Mesenchymal stem cell (in vitro differentiated cells and primary cell): ENCODE results near the gene AKAP3.

Experiments used
- DNase-seq: peaks from one replicate; pipeline ENCODE4 v3.0.0-alpha.2; 2013
- H2AFZ ChIP-seq: one replicate; pipeline ENCODE4 v1.6.1; 2013; ENCODE audit warnings: low read depth, mild to moderate bottlenecking, control low read depth, inconsistent platforms, low read length, moderate library complexity
- H2AK5ac ChIP-seq: 2 replicates; pipeline ENCODE4 v1.6.1; 2013; ENCODE audit warnings: low read length, moderate library complexity, mild to moderate bottlenecking, inconsistent platforms; ENCODE audit not compliant: severe bottlenecking
- H2BK120ac ChIP-seq: one replicate; pipeline ENCODE4 v1.6.1; 2013; ENCODE audit warnings: low read depth, mild to moderate bottlenecking, inconsistent platforms, low read length, moderate library complexity
- H2BK12ac ChIP-seq, 2 experiments: one replicate each; pipeline ENCODE4 v1.6.1; 2013; ENCODE audit warnings: inconsistent platforms in 2 of 2, low read length in 2 of 2, mild to moderate bottlenecking in 2 of 2, moderate library complexity in 2 of 2, control low read depth in 1 of 2
- H2BK15ac ChIP-seq: one replicate; pipeline ENCODE4 v1.6.1; 2013; ENCODE audit warnings: mild to moderate bottlenecking, low read depth, inconsistent platforms; ENCODE audit not compliant: poor library complexity, severe bottlenecking
- H2BK5ac ChIP-seq: 2 replicates; pipeline ENCODE4 v1.6.1; 2013; ENCODE audit warnings: low read depth, mild to moderate bottlenecking, low read length, control low read depth, inconsistent platforms; ENCODE audit not compliant: poor library complexity, severe bottlenecking
- H3K14ac ChIP-seq, 2 experiments: one replicate each; pipeline ENCODE4 v1.6.1; 2013; ENCODE audit warnings: inconsistent platforms in 2 of 2, low read length in 2 of 2, control low read depth in 1 of 2, mild to moderate bottlenecking in 1 of 2, moderate library complexity in 1 of 2
- H3K18ac ChIP-seq, 2 experiments: one replicate each; pipeline ENCODE4 v1.6.1; 2013; ENCODE audit warnings: inconsistent platforms in 2 of 2, low read length in 2 of 2, control low read depth in 1 of 2, low read depth in 1 of 2, mild to moderate bottlenecking in 1 of 2
- H3K23ac ChIP-seq, 2 experiments: one replicate each; pipeline ENCODE4 v1.6.1; 2013; ENCODE audit warnings: inconsistent platforms in 2 of 2, low read length in 2 of 2, mild to moderate bottlenecking in 2 of 2, moderate library complexity in 2 of 2, control low read depth in 1 of 2
- H3K27ac ChIP-seq: 2 replicates; pipeline ENCODE4 v1.5.1; 2013; ENCODE audit warnings: mild to moderate bottlenecking, moderate library complexity, low read length, control low read depth, inconsistent platforms; ENCODE audit not compliant: poor library complexity, severe bottlenecking
- H3K27me3 ChIP-seq, 2 experiments: 2 replicates each; pipeline versions ENCODE4 v1.6.1 to v1.7.0; 2013; ENCODE audit warnings: low read length in 2 of 2, mild to moderate bottlenecking in 2 of 2, moderate library complexity in 2 of 2, control low read depth in 1 of 2, inconsistent platforms in 1 of 2; ENCODE audit not compliant: control insufficient read depth in 1 of 2, insufficient read depth in 1 of 2
- H3K36me3 ChIP-seq, 2 experiments: 2 replicates each; pipeline versions ENCODE4 v1.6.1 to v1.7.0; 2013; ENCODE audit warnings: low read length in 2 of 2, control low read depth in 1 of 2, inconsistent platforms in 1 of 2, low read depth in 1 of 2, mild to moderate bottlenecking in 1 of 2; ENCODE audit not compliant: insufficient read depth in 2 of 2, control insufficient read depth in 1 of 2
- H3K4ac ChIP-seq, 2 experiments: one replicate each; pipeline ENCODE4 v1.6.1; 2013; ENCODE audit warnings: inconsistent platforms in 2 of 2, low read length in 2 of 2, mild to moderate bottlenecking in 2 of 2, moderate library complexity in 2 of 2, control low read depth in 1 of 2, low read depth in 1 of 2
- H3K4me1 ChIP-seq: 2 replicates; pipeline ENCODE4 v1.6.1; 2013; ENCODE audit warnings: low read depth, low read length, control low read depth; ENCODE audit not compliant: control insufficient read depth, insufficient read depth
- H3K4me2 ChIP-seq: 2 replicates; pipeline ENCODE4 v1.6.1; 2013; ENCODE audit warnings: low read length, mild to moderate bottlenecking, inconsistent platforms; ENCODE audit not compliant: poor library complexity, severe bottlenecking
- H3K4me3 ChIP-seq, 2 experiments: 2 replicates each; pipeline versions ENCODE4 v1.5.1 to v1.7.0; 2013; ENCODE audit warnings: low read length in 2 of 2, mild to moderate bottlenecking in 2 of 2, control low read depth in 1 of 2, low read depth in 1 of 2; ENCODE audit not compliant: insufficient read depth in 1 of 2
- H3K79me1 ChIP-seq: replicated peaks from 2 replicates; pipeline ENCODE4 v1.6.1; 2013; ENCODE audit warnings: mild to moderate bottlenecking, control low read depth, low read length, inconsistent platforms; ENCODE audit not compliant: poor library complexity, severe bottlenecking
- H3K9ac ChIP-seq: 2 replicates; pipeline ENCODE4 v1.7.0; 2013; ENCODE audit warnings: mild to moderate bottlenecking, low read length, moderate library complexity
- H3K9me3 ChIP-seq: 2 replicates; pipeline ENCODE4 v1.7.0; 2013; ENCODE audit warnings: mild to moderate bottlenecking, low read length; ENCODE audit not compliant: control insufficient read depth
- H4K8ac ChIP-seq: one replicate; pipeline ENCODE4 v1.6.1; 2013; ENCODE audit warnings: inconsistent platforms, mild to moderate bottlenecking, low read length, moderate library complexity
- H4K91ac ChIP-seq: one replicate; pipeline ENCODE4 v1.6.1; 2013; ENCODE audit warnings: mild to moderate bottlenecking, low read length, inconsistent platforms
- WGBS: methylation state at CpG from one replicate; pipeline ENCODE4 v1.1.7; 2013; ENCODE audit warnings: mixed read lengths; 5-methylcytosine and 5-hydroxymethylcytosine counted together

The AKAP3 gene

GRCh38 chr12:4679711-4680110 lies 30.9 kb upstream of the AKAP3 start:
- H3K36me3 ChIP-seq, result peaks cover 8 to 31% of the 10 kb centered on the region in 2 experiments
- H3K23ac ChIP-seq, result no peak overlapping the region
- no peak overlapping the region for H2BK15ac ChIP-seq
- H3K4ac ChIP-seq, result no peak overlapping the region
- peak overlapping the region; percentile 48 for H2BK5ac ChIP-seq
- H3K14ac ChIP-seq, result no peak overlapping the region
- H3K4me2 ChIP-seq, result no peak overlapping the region
- no peak overlapping the region for H2AK5ac ChIP-seq
- no peak overlapping the region for H4K91ac ChIP-seq
- H3K27me3 ChIP-seq, result no peaks in the 10 kb centered on the region
- H2AFZ ChIP-seq, result no peak overlapping the region
- no peak overlapping the region for H3K27ac ChIP-seq
- no peak overlapping the region for H2BK120ac ChIP-seq
- H2BK12ac ChIP-seq, result no peak overlapping the region
- H3K9ac ChIP-seq, result no peak overlapping the region
- no peak overlapping the region for H3K18ac ChIP-seq
- 88% methylated on average over 2 of the region's 2 CpGs for WGBS
- no peak for DNase-seq
- H3K79me1 ChIP-seq, result peaks cover 5% of the 10 kb centered on the region
- H3K4me3 ChIP-seq, result no peak overlapping the region
- no peaks in the 10 kb centered on the region for H3K9me3 ChIP-seq
- H3K4me1 ChIP-seq, result no peaks in the 10 kb centered on the region
- no peak overlapping the region for H4K8ac ChIP-seq

GRCh38 chr12:4665236-4665635 lies 16.4 kb upstream of the AKAP3 start:
- H3K36me3 ChIP-seq, result peaks cover 17 to 89% of the 10 kb centered on the region in 2 experiments
- no peak overlapping the region for H3K18ac ChIP-seq
- no peak overlapping the region for H2AK5ac ChIP-seq
- H2BK5ac ChIP-seq, result no peak overlapping the region
- 100% methylated on average over 1 of the region's 3 CpGs for WGBS
- no peak overlapping the region for H2BK12ac ChIP-seq
- H3K4ac ChIP-seq, result no peak overlapping the region
- H2BK120ac ChIP-seq, result no peak overlapping the region
- no peak overlapping the region for H3K23ac ChIP-seq
- no peak for DNase-seq
- no peak overlapping the region for H4K8ac ChIP-seq
- H3K14ac ChIP-seq, result no peak overlapping the region
- peaks cover 3% of the 10 kb centered on the region for H3K9me3 ChIP-seq
- H3K4me2 ChIP-seq, result no peak overlapping the region
- no peak overlapping the region for H2AFZ ChIP-seq
- H4K91ac ChIP-seq, result no peak overlapping the region
- H2BK15ac ChIP-seq, result no peak overlapping the region
- H3K9ac ChIP-seq, result no peak overlapping the region
- H3K4me1 ChIP-seq, result no peaks in the 10 kb centered on the region
- peaks cover 16% of the 10 kb centered on the region for H3K79me1 ChIP-seq
- no peak overlapping the region for H3K27ac ChIP-seq
- H3K27me3 ChIP-seq, result no peaks in the 10 kb centered on the region
- no peak overlapping the region for H3K4me3 ChIP-seq

DNA sequence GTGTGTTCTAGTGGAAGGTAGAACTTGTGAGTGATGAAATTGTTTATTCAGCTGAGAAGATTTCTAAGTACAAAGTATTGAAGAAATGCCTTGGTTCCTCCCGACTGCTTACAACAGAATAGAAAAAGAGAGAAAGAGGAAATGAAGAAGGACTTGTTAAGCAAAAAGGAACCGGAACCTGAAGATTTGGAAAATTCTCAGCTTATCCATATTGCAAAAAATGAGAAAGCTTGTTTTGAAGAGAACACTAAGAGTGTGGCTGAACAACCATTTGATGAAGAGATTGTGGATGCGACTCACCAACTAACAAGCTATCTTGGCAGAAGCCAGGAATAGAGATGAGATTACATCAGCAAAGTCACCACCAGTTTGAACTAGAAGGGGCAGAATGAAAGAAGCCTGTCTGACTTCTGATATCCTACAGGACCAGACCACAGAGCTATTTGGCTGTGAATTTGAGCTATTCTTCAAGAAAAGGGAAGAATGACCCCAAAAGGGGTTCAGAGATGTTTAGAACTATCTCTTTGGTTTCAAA lies 15.2 kb upstream of the AKAP3 start:
- H3K79me1 ChIP-seq, result peaks cover 23% of the 10 kb centered on the region
- no peak overlapping the region for H2BK120ac ChIP-seq
- H2BK12ac ChIP-seq, result no peak overlapping the region
- H3K27me3 ChIP-seq, result no peaks in the 10 kb centered on the region
- no peak overlapping the region for H3K27ac ChIP-seq
- H2BK15ac ChIP-seq, result no peak overlapping the region
- H3K36me3 ChIP-seq, result peaks cover 19 to 89% of the 10 kb centered on the region in 2 experiments
- no peak overlapping the region for H2AK5ac ChIP-seq
- H2BK5ac ChIP-seq, result no peak overlapping the region
- peak overlapping the region; percentile 75 for H3K9ac ChIP-seq
- peaks cover 3% of the 10 kb centered on the region for H3K9me3 ChIP-seq
- no peak overlapping the region for H4K8ac ChIP-seq
- H3K4ac ChIP-seq, result no peak overlapping the region
- no peaks in the 10 kb centered on the region for H3K4me1 ChIP-seq
- no peak overlapping the region for H3K4me3 ChIP-seq
- DNase-seq, result peak; percentile 68
- 59% methylated on average over 3 of the region's 3 CpGs for WGBS
- H2AFZ ChIP-seq, result no peak overlapping the region
- H3K18ac ChIP-seq, result no peak overlapping the region
- no peak overlapping the region for H3K23ac ChIP-seq
- H4K91ac ChIP-seq, result no peak overlapping the region
- no peak overlapping the region for H3K14ac ChIP-seq
- H3K4me2 ChIP-seq, result no peak overlapping the region

DNA sequence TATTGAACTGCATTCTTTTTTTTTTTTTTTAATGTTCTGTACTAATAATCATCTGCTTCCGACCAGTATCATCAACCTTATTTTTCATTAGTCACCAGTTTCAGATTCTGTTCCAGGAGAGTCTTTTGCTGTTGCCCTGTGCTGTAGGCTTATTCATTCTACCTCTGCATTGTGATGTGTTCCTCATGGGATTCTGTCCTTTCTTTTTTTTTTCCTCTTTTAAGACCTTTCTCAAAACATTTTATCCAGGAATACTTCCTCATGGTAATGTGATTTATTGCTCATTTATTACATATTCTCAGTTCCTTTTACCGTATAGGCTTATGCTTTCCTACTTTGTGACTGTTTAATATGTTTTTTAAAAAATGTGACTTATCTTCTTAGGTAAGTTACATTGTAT lies 4.8 kb upstream of the AKAP3 start:
- Histone ChIP-seq H3K4ac (no peak overlapping the region), H3K4me2 (no peak overlapping the region), H3K79me1 (peaks cover 19% of the 10 kb centered on the region), H3K9ac (no peak overlapping the region), H3K23ac (no peak overlapping the region), H3K9me3 (no peaks in the 10 kb centered on the region), H2BK12ac (no peak overlapping the region), H2BK120ac (no peak overlapping the region), H3K27me3 (no peaks in the 10 kb centered on the region), H3K36me3 (peaks cover 7 to 46% of the 10 kb centered on the region in 2 experiments), H3K27ac (no peak overlapping the region), H3K4me3 (no peak overlapping the region), H3K14ac (no peak overlapping the region), H2BK15ac (no peak overlapping the region), H2AFZ (no peak overlapping the region), H2AK5ac (no peak overlapping the region), H4K91ac (no peak overlapping the region), H3K4me1 (no peaks in the 10 kb centered on the region), H4K8ac (no peak overlapping the region), H3K18ac (no peak overlapping the region), H2BK5ac (no peak overlapping the region)
- DNase-seq, result no peak
- WGBS, result 100% methylated on average over 1 of the region's 2 CpGs
